Measurements from ENCODE around the gene TMPRSS6.

DNA sequence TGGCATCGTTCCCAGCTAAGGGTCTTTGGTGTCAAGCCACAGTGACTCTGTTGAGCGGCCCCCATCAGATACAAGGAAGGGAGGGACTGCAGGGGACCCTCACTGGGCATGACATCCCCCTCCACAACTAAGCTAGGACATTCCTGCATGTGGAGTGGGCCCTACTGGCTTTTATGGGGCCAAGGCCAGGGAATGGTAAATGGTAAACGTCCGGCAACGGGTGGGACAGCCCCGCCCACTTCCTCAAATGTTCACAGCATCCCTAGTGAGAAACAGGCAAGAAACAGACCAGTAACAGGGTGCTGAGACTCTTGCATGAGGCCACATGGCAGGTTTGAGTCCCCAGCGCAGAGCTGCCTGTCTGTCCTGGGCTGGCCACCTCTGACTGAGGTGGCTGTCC, 4.4 kb downstream of the TMPRSS6 start:
- TF ChIP-seq, protein P1, sequence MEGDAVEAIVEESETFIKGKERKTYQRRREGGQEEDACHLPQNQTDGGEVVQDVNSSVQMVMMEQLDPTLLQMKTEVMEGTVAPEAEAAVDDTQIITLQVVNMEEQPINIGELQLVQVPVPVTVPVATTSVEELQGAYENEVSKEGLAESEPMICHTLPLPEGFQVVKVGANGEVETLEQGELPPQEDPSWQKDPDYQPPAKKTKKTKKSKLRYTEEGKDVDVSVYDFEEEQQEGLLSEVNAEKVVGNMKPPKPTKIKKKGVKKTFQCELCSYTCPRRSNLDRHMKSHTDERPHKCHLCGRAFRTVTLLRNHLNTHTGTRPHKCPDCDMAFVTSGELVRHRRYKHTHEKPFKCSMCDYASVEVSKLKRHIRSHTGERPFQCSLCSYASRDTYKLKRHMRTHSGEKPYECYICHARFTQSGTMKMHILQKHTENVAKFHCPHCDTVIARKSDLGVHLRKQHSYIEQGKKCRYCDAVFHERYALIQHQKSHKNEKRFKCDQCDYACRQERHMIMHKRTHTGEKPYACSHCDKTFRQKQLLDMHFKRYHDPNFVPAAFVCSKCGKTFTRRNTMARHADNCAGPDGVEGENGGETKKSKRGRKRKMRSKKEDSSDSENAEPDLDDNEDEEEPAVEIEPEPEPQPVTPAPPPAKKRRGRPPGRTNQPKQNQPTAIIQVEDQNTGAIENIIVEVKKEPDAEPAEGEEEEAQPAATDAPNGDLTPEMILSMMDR (IDR thresholded peaks at IDR 0.05) = no peak
- TF ChIP-seq POLR2AphosphoS5 (IDR thresholded peaks at IDR 0.05; ENCODE audit: insufficient read depth in 1 of 2, low read depth in 1 of 2) = no peak
